ENCODE results near the gene KCNQ4.

Gene KCNQ4

DNA sequence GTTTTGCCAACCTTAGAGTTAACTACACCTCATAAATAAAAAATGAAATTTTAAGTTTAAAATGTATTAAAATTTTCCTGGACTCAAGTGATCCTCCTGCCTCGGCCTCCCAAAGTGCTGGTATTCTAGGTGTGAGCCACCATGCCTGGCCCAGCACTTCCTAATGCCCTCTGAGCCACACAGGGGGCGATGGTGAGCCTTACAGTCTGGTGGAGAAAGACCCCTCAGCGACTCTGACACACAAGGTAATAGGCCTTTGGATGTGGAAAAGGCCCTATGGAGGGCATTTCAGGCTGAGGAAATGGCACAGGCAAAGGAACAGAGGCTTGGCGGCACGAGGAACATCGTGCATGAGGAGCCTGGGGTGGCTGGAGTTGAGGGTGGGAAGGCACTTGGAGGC is 71.9 kb downstream of the KCNQ4 start:
- Histone ChIP-seq H3K4me3 (replicated peaks; ENCODE audit: low read depth, low read length) (no peak overlapping the region), H3K27me3 (replicated peaks; ENCODE audit: control insufficient read depth, insufficient read depth, low read length) (no peaks in the 10 kb centered on the region; the same call in none of the 2 replicates), H3K36me3 (ENCODE audit: control insufficient read depth, insufficient read depth, low read length) (no peaks in the 10 kb centered on the region)
- DNase-seq (ENCODE audit: extremely low read depth, insufficient read length), result no peak
- peak; percentile 45 for TF ChIP-seq CTCF (IDR thresholded peaks at IDR 0.05; ENCODE audit: insufficient read depth, low read length, poor library complexity, severe bottlenecking)

GRCh38 chr1:40856116-40856515 is 72.5 kb downstream of the KCNQ4 start:
- Histone ChIP-seq H3K27me3 (replicated peaks; ENCODE audit: control insufficient read depth, insufficient read depth, low read length) (no peaks in the 10 kb centered on the region; the same call in none of the 2 replicates), H3K36me3 (ENCODE audit: control insufficient read depth, insufficient read depth, low read length) (no peaks in the 10 kb centered on the region), H3K4me3 (replicated peaks; ENCODE audit: low read depth, low read length) (no peak overlapping the region)
- DNase-seq (ENCODE audit: extremely low read depth, insufficient read length), result no peak
- TF ChIP-seq CTCF (IDR thresholded peaks at IDR 0.05; ENCODE audit: insufficient read depth, low read length, poor library complexity, severe bottlenecking), result no peak

DNA sequence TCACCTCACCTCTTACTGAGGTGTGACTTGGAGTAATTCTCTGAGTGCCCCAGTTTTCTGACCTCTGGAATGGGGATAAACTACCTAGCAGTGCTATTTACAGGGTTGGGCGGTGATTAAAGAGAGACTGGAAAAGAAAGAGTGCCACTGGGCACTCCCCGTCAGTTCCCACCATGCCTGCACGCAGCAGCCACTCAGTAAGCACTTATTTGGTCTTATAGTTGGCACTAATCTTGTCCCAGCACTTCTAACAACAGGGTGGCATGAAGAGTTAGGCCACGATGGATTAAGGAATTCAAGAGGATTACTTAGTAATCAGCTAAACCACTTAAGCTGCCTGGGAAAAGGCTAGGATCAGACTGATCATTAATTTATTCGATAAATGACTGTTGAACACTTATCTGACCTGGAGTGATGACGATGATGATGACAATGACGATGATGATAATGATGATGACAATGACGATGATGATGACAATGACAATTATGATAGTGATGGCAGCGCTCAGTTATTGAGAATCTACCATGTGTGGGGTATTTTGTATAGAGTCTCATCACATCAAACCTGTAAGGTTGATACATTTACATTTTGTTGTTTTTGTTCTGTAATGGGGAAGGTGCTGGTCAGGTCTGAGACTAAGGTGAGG is 73.2 kb downstream of the KCNQ4 start:
- Histone ChIP-seq H3K36me3 (ENCODE audit: control insufficient read depth, insufficient read depth, low read length) (no peaks in the 10 kb centered on the region), H3K4me3 (replicated peaks; ENCODE audit: low read depth, low read length) (no peak overlapping the region), H3K27me3 (replicated peaks; ENCODE audit: control insufficient read depth, insufficient read depth, low read length) (no peaks in the 10 kb centered on the region; the same call in none of the 2 replicates)
- no peak for TF ChIP-seq CTCF (IDR thresholded peaks at IDR 0.05; ENCODE audit: insufficient read depth, low read length, poor library complexity, severe bottlenecking)
- no peak for DNase-seq (ENCODE audit: extremely low read depth, insufficient read length)

DNA sequence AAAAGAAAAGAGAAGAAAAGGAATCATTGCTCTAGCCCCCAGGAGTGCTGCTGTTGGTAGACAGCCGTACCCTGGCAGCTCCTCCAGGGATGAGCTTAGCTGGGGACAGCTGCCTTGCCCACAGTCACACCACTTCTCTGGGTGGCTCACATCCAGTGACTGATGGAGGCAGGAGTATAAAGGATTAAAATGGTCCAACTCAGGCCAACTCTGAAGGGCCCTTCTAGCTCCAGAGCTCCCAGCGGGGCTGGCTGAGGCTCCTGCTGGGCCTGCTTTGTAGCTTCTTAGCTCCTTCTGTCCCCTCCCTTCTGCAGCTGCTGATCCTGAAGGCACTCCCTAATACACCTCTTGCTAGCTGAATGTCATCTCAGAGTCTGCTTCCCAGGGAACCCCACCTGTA is 74.2 kb downstream of the KCNQ4 start:
- no peaks in the 10 kb centered on the region; the same call in none of the 2 replicates for H3K27me3 ChIP-seq (replicated peaks; ENCODE audit: control insufficient read depth, insufficient read depth, low read length)
- no peak for TF ChIP-seq CTCF (IDR thresholded peaks at IDR 0.05; ENCODE audit: insufficient read depth, low read length, poor library complexity, severe bottlenecking)
- H3K4me3 ChIP-seq (replicated peaks; ENCODE audit: low read depth, low read length), result no peak overlapping the region
- H3K36me3 ChIP-seq (ENCODE audit: control insufficient read depth, insufficient read depth, low read length), result no peaks in the 10 kb centered on the region
- no peak for DNase-seq (ENCODE audit: extremely low read depth, insufficient read length)

- TF ChIP-seq CTCF (IDR thresholded peaks at IDR 0.05; ENCODE audit: insufficient read depth, low read length, poor library complexity, severe bottlenecking), result no peak
- no peak for DNase-seq (ENCODE audit: extremely low read depth, insufficient read length)
These were observed 75.3 kb downstream of the KCNQ4 start for GRCh38 chr1:40858856-40859416.

More at GRCh38 chr1:40858856-40859416, 75.3 kb downstream of the KCNQ4 start:
- Histone ChIP-seq H3K4me3 (replicated peaks; ENCODE audit: low read depth, low read length) (no peak overlapping the region), H3K36me3 (ENCODE audit: control insufficient read depth, insufficient read depth, low read length) (no peaks in the 10 kb centered on the region), H3K27me3 (replicated peaks; ENCODE audit: control insufficient read depth, insufficient read depth, low read length) (no peaks in the 10 kb centered on the region; the same call in none of the 2 replicates)

Measured in GM06990 (cell line).